HG03439 (cell line): ENCODE data around the gene CEP89.
"Not testable (repeated sequence)": the region's sequence is repeated elsewhere in the genome, so short reads cannot be mapped to it uniquely, and the experiment has no call there.

Source experiments
- ATAC-seq: cut with Tn5 transposase; IDR thresholded peaks from one replicate; pipeline ENCODE4 v1.9.1; 2021; ENCODE audit warnings: mild to moderate bottlenecking, moderate library complexity; ENCODE audit not compliant: unreplicated experiment

CEP89 gene

GRCh38 chr19:32971715-32972540 lies at the start of gene CEP89, which contains the start of gene FAAP24:
CEP89 (minus strand) TSS chr19:32971958; CDS start chr19:32971874, 84 bp downstream.
FAAP24 (plus strand) TSS chr19:32972242; CDS start chr19:32973197, 955 bp downstream.
- peak; percentile 99 for ATAC-seq

DNA sequence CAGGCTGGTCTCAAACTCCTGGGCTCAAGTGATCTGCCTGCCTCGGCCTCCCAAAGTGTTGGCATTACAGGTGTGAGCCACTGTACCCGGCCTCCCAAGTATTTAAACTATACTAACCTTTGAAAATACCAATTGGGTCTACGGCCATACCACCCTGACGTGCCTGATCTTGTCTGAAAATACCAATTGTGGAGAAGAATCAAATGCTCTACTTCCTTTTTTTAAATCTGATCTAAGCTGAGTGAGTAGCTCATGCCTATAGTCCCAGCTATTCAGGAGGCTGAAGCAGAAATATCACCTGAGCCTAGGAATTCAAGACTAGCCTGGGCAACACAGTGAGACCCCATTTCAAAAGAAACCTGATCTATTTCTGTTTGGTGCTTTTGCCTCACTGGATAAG lies 39.1 kb upstream of the CEP89 start:
- ATAC-seq = not testable (repeated sequence)

DNA sequence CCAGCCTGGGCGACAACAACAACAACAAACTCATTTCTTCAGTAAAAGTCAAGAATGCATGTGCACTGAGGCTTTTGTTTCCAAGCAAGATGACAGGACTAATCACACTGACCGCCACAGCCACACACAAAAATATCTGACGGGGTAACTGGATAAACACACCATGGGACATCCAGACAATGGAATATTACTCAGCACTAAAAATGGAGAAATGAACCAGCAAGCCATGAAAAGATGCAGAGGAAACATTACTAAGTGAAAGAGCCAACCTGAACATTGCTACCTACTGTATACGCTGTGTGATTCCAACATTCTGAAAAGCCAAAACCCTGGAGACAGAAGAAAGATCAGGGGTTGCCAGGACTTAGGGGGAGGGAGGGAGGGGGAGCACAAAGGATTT lies 37.0 kb upstream of the CEP89 start:
- ATAC-seq = no peak

- no peak for ATAC-seq
Observed at GRCh38 chr19:33005440-33005839, 33.7 kb upstream of the CEP89 start.

DNA sequence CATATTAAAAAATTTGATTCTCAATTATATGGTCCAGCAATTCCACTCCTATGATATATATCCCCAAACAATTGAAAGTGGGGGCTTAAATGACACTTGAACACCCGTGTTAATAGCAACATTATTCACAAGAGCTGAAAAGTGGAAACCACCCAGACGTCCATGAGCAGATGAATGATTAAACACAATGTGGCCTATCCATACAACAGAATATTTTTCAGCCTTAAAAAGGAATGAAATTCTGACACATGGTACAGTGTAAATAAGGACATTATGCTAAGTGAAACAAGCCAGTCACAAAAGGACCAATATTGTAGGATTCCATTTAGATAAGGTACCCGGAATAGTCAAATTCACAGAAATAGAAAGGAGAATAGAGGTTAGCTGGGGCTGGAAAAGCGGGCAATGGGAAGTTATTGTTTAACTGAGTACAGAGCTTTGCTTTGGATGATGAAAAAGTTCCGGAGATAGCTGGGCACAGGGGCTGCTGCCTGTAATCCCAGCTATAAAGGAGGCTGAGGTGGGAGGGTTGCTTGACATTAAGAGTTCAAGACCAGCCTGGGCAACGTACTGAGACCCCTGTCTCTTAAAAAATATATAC lies 31.8 kb upstream of the CEP89 start:
- ATAC-seq = not testable (repeated sequence)

- not testable (repeated sequence) for ATAC-seq
Observed at GRCh38 chr19:33002126-33002865, 30.5 kb upstream of the CEP89 start.

DNA sequence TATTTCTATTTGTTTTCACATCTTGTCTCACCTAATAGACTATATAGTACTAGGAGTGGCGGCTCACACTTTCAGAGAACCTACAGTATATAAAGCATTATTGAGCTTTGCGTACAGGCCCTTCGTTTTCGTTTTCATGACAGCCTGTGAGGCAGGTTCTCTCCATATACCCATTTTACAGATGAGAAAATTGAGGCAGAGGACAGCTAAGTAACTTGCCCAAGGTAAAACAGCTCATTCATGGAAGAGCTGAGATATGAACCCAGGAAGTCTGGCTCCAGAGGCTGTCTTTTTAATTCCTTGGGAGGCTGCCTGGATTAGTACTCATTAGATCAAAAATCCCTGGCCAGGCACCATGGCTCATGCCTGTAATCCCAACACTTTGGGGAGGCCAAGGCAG lies 29.2 kb upstream of the CEP89 start:
- ATAC-seq = no peak

- ATAC-seq = no peak
Observed at GRCh38 chr19:33000510-33000909, 28.8 kb upstream of the CEP89 start.

DNA sequence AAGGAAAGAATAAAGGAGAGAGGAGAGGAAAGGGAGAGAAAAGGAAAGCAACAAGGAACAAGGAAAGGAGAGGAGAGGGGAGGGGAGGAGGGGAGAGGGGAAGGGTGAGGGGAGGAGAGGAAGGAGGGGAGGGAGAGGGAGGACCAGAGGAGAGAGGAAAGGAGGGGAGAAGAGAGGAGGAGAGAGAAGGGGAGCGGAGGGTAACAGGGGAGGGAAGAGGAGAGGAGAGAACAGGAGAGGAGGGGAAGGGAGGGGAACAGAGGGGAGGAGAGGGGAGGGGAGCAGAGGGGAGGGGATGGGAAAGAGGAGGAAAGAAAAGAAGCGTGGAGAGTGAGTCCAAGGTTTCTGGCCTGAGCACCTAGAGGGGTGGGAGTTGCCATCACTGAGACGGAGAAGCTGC lies 27.0 kb upstream of the CEP89 start:
- ATAC-seq = no peak

DNA sequence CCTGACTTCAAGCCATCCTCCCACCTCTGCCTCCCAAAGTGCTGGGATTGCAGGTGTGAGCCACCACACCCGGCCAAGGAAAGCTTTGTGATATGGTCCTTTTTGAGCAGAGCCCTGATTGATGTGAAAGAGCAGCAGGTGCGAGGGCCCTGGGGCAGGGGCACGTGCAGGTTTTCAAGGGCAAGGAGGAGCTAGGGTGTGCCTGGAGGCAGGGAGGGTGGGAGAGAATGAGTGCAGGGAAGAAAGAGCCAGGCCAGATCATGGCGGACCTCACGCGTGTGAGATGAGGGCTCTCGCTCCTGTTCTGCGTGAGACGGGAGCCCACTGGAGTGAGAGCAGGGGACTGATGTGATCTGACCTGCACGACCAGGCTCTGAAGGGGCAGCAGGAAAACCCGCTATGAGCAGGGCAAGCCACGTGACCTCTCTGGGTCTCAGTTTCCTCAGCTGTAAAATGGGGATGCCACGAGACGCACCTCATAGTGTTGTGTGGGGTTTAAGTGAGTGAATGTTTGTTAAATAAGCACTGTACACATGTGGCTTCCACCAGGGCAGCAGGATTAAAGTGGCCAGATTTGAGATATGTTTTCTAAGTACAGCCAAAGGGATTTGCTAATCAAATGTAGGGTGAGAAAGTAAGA lies 26.1 kb upstream of the CEP89 start:
- no peak for ATAC-seq

GRCh38 chr19:32997061-32997464 lies 25.3 kb upstream of the CEP89 start:
- not testable (repeated sequence) for ATAC-seq

DNA sequence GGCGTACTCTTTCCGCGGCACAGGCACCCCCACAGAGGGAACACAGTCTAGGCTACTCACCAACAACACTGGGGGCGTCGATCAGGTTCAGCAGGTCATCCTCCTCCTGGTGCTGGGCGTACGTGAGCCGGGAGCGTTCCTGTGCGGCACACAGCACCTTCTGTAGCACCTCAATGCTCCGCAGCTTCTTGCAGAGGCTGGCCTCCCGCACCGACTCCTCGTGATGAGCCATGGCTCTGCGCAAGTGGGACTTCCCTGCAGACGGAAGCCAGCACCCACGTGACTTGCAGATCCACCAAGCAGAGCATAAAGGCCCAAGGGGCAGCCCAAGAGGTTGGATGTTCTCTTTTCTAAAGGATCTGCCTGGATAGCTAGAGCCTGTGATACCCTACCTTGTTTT lies 24.2 kb upstream of the CEP89 start:
- not testable (repeated sequence) for ATAC-seq

GRCh38 chr19:32988724-32989123 lies 17.0 kb upstream of the CEP89 start:
- no peak for ATAC-seq

DNA sequence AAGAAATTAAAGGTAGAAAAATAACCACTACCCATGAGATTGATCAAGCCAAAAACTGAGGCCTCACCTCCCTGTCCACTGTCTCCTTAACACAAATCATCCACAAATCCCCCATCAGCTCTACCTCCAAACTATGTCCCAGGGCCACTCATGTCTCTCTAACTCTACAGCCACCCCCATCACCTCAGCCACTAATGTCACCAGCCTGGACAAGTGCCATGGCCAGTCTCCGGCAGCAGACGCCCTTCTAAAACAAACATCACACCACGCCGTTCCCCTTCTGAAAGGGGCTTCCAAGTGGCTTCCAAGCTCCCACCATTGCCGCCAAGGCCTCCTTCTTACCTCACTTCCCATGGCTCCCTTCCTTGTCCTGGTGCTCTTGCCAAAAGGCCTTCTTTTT lies 16.5 kb upstream of the CEP89 start:
- ATAC-seq = not testable (repeated sequence)

GRCh38 chr19:32982488-32982887 lies 10.7 kb upstream of the CEP89 start:
- ATAC-seq = not testable (repeated sequence)

- not testable (repeated sequence) for ATAC-seq
Observed at GRCh38 chr19:32979807-32980206, 8.0 kb upstream of the CEP89 start.

DNA sequence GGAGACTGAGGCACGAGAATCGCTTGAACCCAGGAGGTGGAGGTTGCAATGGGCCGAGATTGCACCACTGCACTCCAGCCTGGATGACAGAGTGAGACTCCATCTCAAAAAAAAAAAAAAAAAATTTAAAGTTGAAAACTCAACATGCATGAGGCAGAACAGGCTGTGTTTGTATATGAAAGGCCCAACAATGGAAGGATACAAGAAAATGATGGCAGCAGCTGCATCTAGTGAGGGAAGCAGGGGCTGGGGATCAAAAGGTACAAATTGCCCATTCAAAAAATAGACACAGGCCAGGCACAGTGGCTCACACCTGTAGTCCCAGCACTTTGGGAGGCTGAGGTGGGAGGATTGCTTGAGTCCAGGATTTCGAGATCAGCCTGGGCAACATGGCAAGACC lies 6.1 kb upstream of the CEP89 start:
- not testable (repeated sequence) for ATAC-seq

- ATAC-seq = no peak
Observed at GRCh38 chr19:32977280-32977679, 5.5 kb upstream of the CEP89 start.

DNA sequence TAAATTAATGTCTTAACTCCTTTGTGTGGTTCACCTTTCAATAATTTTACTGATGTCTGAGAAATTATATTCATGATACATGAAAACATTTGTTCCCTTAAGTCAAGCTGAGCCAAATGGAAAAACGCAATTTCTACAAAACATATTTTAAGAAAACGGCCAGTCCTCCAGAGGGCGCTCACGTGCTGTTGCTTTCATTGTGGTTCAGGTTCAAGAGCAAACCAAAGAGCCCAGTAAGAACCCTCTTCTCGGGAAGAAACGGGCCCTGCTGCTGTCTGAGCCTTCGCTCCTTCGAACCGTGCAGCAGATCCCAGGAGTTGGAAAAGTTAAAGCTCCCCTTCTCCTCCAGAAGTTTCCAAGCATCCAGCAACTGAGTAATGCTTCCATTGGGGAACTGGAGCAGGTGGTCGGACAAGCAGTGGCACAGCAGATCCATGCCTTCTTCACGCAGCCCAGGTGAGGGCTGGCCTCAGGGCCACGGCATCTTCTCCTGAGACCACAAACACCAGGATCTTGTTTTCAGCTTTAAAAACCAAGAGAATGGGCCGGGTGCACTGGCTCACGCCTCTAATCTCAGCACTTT lies 4.6 kb upstream of the CEP89 start:
- ATAC-seq = no peak

DNA sequence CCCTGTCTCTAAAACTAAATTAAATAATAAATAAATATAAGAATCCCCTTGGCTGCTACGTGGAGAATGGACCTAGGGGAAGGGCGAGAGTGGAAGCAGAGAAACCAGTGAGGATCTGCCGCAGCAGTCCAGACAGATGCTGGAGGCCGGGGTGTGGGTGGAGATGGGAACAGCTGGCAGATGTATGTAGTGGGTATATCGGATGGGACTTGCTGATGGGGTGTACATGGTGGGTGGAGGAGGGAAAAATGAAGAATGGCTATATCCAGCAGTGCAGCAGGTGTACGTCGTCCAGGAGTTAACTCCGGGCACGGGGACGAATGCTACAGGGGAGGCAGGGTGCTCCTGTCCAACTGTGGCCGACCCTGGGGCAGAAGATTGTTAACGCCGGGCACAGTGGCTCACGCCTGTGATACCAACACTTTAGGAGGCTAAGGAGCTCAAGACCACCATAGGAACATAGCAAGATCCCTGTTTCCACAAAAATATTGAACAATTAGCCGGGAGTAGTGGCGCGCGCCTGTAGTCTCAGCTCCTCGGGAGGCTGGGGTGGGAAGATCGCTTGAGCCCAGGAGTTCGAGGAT lies 654 bp downstream of the CEP89 start:
- no peak for ATAC-seq
